ENCODE results near the gene ZNF366. TPM values are rescaled to one million over a fixed set of nuclear protein-coding genes. Genes with fewer than 3 reads are reported as not detected.

Gene ZNF366, protein sequence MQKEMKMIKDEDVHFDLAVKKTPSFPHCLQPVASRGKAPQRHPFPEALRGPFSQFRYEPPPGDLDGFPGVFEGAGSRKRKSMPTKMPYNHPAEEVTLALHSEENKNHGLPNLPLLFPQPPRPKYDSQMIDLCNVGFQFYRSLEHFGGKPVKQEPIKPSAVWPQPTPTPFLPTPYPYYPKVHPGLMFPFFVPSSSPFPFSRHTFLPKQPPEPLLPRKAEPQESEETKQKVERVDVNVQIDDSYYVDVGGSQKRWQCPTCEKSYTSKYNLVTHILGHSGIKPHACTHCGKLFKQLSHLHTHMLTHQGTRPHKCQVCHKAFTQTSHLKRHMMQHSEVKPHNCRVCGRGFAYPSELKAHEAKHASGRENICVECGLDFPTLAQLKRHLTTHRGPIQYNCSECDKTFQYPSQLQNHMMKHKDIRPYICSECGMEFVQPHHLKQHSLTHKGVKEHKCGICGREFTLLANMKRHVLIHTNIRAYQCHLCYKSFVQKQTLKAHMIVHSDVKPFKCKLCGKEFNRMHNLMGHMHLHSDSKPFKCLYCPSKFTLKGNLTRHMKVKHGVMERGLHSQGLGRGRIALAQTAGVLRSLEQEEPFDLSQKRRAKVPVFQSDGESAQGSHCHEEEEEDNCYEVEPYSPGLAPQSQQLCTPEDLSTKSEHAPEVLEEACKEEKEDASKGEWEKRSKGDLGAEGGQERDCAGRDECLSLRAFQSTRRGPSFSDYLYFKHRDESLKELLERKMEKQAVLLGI
- 0.39 and 0.46 TPM in 2 replicates for total RNA-seq

DNA sequence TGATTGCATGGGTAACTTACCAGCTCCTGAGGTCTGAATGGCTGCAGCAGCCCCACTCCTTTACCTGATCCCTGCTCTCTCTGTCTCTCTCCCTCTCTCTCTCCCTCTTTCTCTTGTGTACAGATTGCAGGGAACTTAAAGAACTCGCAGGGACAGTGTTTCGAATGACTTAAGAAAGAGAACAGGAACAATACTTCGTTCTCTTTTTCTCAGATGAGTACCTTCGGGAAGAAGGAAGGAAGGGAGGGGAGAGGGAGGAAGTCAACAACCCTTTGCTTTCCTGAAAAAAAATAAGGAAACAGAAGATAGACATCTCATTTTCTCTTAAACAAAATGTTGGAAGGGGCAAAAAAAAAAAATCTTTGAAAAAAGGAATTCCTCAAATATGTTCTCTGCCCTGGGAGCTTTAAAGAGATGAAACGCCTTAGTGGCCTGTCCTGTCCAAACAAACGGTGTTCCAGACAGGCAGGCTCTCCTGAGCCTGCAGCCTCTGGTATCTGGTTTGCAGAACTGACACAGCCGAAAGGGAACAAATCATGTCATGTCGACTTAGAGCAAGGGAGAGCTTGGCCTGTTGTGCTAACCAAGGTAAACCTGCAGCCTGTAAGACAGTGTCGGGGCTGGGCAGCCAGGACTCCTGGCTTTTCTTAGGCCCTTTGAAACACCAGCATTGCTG is at the start of gene ZNF366:
Gene ZNF366, minus strand, starts transcription at position 180 of the 676 bp plus-strand sequence. CDS start 45,914 bp downstream, outside the sequence.
- DNase-seq (ENCODE audit: low read depth, low spot score), result no peak

DNA sequence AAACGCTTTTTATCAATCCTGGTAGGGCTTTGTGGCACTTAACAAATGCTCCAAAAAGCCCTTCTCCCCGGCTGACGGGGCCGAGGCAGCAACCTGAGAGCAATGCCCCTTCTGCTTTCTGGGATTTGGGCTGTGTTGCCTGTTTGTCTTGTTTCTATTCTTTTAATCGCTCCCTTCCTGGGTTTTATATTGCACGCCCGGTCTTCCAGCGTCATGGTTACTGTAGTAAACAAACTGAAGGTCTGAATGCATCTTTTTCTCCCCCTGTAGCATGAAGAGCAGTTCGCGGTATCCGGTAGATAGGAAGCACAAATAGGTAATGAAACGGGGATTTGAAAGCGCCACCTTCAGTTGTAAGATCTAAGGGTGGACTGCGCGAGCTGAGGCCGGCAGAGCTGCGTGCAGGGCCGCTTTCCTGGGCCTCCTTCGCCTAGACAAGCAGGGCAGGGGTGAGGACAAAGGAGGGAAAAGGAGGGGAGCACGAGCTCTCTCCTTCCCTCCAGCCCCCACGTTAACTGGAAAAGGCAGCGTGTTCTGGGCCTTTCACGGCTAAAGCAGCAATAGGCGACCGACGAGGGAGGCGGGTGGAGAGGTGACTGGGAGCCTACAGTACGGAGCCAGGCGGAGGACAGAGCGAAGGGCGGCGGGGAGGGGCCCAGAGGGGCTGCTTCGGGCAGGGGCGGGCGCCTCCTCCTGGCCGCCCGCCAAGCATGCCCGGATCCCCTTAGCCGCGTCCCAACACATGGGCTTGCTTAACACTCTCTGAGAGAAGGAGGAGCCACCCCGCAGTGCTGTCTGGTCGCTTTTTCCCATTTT is 49.3 kb upstream of the ZNF366 start:
- DNase-seq (ENCODE audit: low read depth, low spot score), result peak; percentile 62

DNA sequence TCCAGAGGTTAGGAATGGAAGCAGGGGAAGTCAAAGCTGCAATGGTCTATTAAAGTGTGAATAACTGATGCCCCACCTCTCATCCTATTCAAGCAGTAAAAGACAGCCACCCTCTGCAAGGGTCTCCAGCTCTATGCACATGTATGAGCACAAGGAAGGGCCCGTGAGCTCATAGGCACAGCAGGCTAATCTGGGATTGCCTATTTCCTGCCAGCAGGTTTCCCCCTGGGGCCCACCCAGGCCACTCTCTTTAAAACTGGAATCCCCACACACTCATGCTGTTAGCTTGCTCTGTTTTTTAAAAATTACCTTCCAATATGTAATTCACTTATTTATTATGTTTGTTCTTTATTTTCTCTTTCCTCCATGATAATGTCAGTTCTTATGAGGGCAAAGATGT is 48.7 kb upstream of the ZNF366 start:
- no peak for DNase-seq (ENCODE audit: low read depth, low spot score)

DNA sequence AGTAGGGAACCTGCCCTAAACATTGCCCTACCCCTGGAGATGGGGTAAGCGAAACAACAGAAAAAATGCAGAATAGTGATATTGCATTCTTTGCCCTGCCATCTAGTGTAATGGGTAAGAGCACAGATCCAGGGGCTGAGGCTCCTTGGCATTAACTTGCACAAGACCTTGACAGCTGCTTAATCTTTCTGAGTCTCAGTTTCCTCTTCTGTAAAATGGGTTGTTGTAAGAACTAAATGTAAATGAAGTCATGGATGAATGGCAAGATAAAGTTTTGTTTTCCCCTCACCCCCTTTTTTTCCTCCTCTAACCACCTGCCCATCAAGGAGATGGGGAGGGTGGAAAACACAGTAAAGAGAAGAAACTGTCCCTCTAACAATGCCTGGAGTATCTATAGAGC is 47.7 kb upstream of the ZNF366 start:
- DNase-seq (ENCODE audit: low read depth, low spot score), result no peak

DNA sequence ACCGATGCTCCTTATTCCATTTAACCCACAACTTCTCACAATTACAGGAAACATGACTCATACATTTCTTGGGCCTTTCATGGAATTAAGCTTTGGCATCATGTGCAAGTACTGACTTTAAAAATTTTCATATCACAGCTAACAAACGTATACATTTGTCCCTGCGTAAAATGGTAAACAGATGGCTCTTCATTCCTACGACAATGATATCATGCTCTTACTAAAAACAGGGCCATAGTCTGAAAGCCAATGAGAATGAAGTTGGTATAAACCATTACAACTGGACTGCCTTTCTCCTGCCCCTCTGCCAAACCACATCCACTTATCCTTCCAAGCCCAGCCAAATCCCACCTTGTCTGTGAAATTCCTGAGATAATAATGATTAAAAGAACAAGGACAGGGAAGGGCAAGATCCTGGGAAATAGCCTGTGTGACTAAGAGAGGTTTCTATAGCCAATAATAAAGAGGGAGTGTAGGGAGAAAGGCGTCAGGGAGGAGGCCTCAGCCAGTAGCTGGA is 44.9 kb upstream of the ZNF366 start:
- DNase-seq (ENCODE audit: low read depth, low spot score), result peak; percentile 81

DNA sequence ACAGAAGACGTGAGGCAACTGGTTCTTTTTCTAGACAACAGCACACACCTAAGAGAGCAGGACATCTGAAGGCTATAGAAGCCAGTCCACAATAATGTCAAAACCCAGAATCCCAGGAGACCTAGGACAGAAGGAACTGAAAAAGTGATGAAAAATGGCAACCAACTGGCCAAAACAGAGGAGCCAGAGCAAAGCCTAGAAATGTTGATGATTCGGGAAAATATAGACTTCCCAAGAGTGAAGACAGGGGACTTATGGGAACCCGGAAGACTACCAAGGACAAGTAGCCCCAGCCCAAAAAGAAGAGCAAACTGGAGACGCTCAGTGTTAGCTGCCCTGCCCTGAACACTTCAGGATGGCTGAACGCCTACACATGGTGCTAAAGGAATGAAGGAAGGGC is 43.4 kb upstream of the ZNF366 start:
- DNase-seq (ENCODE audit: low read depth, low spot score), result no peak

DNA sequence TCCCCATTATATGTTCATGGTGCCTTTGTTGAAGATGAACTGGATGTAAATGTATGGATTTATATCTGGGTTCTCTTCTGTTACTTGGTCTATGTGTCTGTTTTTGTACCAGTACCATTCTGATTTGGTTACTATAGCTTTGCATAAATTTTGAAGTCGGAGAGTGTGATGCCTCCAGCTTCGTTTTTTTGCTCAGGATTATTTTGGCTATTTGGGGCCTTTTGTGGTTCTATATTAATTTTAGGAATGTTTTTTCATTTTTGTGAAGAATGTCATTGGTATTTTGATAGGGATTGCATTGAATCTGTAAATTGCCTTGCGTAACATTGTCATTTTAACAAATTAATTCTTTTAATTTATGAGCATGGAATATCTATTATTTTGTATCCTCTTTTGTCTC is 36.6 kb upstream of the ZNF366 start:
- no peak for DNase-seq (ENCODE audit: low read depth, low spot score)

DNA sequence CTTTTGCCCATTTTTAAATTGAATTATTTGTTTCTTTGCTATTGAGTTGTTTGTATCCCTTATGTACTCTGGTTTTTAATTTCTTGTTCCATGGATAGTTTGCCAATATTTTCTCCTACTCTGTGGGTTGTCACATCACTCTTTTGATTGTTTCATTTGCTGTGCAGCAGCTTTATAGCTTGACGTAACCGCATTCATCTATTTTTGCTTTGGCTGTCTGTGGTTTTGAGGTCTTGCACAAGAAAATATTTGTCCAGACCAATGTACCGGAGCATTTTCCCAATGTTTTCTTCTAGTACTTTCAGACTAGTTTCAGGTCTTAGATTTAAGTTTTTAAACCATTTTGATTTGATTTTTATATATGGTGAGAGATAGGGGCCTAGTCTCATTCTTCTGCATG is 36.2 kb upstream of the ZNF366 start:
- DNase-seq (ENCODE audit: low read depth, low spot score), result no peak

DNA sequence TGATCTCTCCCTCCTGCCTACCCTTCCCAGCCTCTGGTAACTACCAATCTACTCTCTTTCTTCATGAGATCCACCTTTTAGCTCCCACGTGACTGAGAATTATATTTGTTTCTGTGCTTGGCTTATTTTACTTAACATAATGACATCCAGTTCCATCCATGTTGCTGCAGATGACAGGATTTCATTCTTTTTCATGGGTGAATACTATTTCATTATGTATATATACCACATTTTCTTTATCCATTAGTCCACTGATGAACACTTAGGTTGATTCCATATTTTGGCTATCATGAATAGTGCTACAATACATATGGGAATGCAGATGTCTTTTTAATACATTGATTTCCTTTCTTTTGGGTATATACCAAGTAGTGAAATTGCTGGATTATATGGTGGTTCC is 35.5 kb upstream of the ZNF366 start:
- DNase-seq (ENCODE audit: low read depth, low spot score), result no peak

DNA sequence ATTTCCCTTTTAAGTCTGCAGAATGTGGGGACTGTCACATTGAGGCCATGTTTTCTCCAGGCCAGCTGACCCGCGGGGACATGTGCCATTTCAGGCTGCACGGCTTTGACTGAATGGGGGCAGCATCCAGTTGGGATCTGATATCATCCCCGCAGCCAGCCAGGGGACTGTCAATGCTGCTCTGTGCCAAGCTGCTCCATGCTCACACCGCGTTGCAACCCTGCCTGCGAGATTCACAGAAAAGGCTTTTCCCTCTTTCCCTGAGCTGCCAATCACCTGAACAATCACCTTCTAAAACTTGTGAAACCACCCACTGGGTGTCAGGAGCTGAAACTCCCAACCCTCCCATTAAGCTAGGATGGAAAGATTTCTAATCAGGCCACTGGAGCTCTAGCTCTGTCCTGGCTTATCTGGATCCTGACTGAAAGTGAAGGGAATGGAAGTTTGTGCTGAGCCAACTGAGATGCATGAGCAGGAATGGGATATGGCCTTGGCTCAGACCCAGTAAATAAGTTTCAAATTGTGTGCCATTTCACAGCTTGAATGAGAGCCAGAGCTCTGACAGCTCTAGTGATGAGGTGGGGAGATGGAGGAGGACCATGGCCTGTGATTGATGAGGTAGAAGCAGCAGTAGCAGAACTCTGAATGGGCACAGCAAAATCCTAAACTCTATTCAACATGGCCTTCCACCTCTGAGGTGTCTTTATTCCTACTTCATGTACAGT is 34.5 kb upstream of the ZNF366 start:
- no peak for DNase-seq (ENCODE audit: low read depth, low spot score)

DNA sequence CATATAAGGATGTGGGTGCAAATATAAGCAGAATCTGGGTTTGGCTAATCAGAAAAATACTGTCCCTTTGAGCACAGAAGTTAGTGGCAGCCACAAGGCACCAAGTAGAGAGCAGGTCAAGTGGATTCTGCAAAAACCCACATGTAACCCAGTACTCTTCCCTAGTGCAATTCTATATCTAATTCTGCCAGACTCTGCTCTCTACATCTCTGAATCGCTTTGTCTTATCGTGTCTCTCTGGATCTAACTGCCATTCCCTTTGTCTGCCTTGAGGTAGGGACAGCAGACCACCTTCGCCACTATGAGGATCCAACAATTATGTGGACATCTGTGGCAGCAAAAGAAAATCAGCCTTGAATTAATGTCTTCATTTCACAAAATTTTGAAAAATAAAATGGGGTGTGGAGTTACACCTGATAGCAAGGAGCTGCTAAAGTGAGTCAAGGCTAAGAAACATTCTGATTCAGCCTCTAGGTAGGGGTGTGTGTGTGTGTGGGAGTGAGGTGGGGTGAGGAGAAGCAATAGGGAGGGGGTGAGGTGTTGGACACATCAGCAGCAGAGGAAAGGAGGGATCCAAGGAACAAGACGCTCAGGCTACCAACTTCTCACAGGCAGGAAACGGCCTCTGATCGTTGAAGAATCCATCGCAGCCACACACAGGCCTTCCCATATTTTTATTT is 33.7 kb upstream of the ZNF366 start:
- DNase-seq (ENCODE audit: low read depth, low spot score), result no peak

DNA sequence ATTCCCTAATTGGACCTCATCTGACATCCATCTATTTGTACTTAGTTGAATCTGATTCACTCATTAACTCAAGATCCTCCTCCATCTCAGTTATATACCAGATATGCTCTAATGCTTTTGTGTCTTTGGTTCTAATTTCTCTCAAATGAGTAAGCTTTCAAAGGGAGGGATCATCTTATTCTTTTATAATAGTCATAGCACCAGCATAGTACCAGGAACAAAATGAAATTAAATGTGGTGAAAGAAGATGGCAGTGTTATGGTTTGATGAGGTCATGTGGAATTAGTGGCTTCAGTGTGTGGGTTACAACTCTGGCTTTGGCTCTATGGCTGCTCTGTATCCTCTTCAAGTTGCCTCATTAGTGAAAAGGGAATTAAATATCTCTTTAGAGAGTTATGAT is 32.5 kb upstream of the ZNF366 start:
- DNase-seq (ENCODE audit: low read depth, low spot score), result no peak

DNA sequence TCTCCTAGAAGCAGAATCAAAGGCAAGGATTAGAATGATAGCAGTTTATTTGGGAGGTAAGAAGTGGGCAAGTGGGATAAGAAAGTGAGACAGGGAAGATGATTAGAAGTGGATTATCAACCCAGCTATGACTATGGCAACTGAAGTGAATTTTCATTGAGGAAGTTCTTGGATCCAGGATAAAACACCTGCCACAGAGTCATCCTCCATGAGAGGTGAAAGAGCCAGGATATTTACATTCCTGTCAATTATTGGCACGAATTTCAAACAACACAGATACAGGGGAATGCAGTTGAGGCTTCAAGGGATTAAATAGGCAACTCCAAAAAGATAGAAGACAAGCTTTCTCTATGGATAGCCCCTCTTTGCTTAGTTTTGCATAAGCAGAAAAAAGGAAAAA is 31.8 kb upstream of the ZNF366 start:
- no peak for DNase-seq (ENCODE audit: low read depth, low spot score)

DNA sequence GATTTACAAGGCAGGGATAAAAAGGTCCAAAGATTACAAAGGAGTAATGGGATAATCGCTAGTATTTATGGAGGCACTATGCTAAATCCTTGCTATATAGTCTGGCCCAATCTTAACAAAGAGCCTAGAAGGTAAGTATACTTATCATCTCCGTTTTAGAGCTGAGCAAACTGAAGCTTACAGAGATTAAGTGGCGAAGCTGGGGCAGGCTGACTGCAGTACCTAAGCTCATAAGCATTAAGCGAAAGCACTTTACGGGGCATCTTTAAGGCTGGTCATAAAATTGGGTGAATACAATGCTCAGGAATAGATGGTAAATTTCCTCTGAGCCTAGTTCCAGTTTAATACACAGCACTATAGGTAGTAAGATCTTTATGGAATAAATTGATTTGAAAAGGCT is 30.0 kb upstream of the ZNF366 start:
- no peak for DNase-seq (ENCODE audit: low read depth, low spot score)

DNA sequence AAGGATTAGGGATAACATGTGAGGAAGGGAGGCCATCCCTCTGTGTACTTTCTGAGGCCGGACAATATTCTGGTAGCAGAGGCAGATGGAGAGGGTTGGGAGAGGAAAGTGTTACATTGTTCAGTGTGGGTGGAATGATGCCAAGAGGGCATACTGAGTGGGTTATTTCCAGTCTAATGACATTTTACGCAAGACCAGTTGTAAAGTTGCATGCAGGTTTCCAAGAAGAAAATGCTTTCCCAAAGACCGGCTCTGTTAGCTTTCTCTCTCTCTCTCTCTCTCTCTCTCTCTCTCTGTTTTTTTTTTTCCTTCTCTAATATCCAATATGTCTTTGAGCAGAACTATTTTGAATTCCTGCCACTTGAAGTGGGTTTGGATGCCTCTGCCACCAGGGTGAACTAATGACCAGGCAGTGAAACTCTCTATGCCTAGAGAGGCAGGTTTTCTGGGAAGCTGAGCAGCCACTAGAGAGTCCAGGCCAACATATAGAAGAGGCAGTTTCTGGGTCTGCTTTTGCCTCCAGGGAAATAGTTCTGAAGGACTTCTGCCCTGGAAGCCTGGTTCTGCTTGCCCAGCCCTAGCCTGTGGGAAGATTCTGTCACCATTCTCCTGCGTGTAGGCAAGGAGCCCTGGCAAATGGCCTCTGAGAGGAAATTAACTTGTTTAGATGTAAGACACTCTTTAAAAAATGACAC is 24.4 kb upstream of the ZNF366 start:
- DNase-seq (ENCODE audit: low read depth, low spot score), result no peak

DNA sequence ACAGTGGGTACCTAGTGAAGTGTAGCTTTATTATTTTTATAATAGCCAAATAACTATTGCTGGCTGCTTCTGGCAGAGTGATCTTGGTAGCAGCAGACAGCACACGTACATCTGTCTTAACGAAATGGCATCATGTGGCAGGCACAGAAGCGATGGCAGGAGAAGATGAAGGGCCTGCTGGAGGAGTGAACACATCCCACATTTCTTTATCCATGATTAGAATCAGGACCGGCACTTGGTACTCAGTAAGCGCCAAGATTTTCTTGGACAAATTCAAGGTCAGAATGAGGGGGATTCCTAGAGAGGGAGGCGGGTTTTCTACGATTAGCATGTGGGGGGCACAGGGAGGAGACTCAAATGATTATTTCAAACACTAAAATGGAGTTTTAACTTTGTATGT is 23.0 kb upstream of the ZNF366 start:
- DNase-seq (ENCODE audit: low read depth, low spot score), result no peak

DNA sequence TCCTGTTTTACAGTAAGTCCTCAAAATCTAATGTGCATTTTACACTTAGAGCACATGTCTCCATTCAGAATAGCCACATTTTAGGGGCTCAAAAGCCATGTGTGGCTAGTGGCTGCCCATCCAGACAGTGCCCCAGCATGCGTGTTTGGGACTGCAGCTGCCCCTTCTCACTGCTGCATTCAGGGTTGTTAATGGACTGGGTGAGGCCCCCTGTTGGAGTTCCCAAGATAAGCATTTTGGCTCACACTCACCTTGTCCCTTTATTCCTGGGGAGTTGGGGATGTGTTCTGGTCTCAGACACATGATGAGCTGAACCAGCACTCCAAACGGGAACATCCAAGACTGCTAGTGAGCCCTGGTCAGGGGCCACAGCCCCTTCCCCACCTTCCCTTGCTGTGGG is 22.2 kb upstream of the ZNF366 start:
- no peak for DNase-seq (ENCODE audit: low read depth, low spot score)

DNA sequence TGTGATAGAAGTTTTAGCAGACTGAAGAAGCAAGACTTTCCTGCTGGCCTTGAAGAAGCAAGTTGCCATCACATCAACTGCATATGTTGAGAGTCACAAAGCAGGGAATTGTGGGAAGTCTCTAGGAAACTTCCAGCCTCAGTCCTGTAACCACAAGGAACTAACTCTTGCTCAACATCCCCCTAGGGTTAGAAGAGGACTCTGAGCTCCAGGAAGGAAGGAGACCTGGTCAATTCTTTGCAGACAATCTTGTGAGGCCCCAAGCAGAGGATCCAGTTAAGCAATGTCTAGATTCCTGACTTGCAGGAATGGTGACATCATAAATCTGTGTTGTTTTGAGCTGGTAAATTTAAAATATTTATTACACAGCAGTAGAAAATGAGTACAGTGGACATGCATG is 18.6 kb upstream of the ZNF366 start:
- DNase-seq (ENCODE audit: low read depth, low spot score), result no peak

DNA sequence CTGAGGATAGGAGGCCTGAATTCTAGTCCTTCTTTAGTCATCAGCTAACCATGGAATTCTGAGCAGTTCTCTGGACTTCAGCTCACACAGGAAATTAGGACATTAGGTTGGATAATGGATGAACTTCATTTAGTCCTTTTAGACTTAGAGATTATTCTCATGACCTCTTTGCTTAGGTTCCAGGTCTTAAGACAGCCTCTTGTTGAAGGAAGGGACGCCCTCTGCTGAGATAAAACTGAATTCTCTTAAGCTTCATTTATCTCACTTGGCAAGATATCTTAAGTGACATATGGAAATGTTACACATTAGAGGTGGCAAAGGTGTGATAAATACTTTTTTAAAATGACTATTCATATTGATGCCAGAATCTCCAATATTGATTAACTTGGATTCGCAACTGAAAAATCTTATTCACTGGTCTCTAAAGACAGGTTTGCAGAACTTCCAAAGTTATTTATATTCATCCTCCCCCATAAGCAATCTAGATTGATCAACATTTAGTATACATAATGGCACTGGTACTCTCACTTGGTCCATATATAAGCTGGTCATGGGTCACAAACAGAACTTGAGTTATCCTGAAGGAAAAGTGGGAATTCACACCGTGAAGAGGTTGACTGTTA is 16.9 kb upstream of the ZNF366 start:
- peak; percentile 82 for DNase-seq (ENCODE audit: low read depth, low spot score)

Data from pulmonary artery endothelial cell (primary cell).